Neural crest cell (in vitro differentiated cells): ENCODE measurements around the gene GRAMD4. TPM values are rescaled to one million over a fixed set of nuclear protein-coding genes. Genes with fewer than 3 reads are reported as not detected.

ENCODE experiments used
- DNase-seq: peaks from one replicate; pipeline ENCODE4 v3.0.0; 2021; ENCODE audit warnings: low read depth, mixed read lengths, low spot score
- H3K27ac Mint-ChIP-seq: one replicate; pipeline ENCODE4 v1.8.0; 2021; ENCODE audit warnings: mild to moderate bottlenecking, mixed read lengths; ENCODE audit not compliant: unreplicated experiment
- H3K27me3 Mint-ChIP-seq: 2 replicates; pipeline ENCODE4 v1.8.0; 2021; ENCODE audit warnings: low read depth, mild to moderate bottlenecking, mixed read lengths
- H3K36me3 Mint-ChIP-seq: 2 replicates; pipeline ENCODE4 v1.8.0; 2021; ENCODE audit warnings: low read depth, mild to moderate bottlenecking, mixed read lengths
- H3K4me1 Mint-ChIP-seq: 2 replicates; pipeline ENCODE4 v1.8.0; 2021; ENCODE audit warnings: mixed read lengths
- H3K4me3 Mint-ChIP-seq: one replicate; pipeline ENCODE4 v1.8.0; 2021; ENCODE audit warnings: mild to moderate bottlenecking, mixed read lengths
- H3K9me3 Mint-ChIP-seq: 2 replicates; pipeline ENCODE4 v1.8.0; 2021; ENCODE audit warnings: mixed read lengths
- total RNA-seq: library from RNA; stranded (reverse); gene quantifications from 2 replicates; pipeline ENCODE4 v1.2.1, GENCODE V29; 2021
- TF ChIP-seq, protein P1 (sequence below): fragments of 200-600 bp; sonication (generic); conservative IDR thresholded peaks from 2 replicates; pipeline ENCODE4 v1.5.0; 2021; ENCODE audit warnings: antibody characterized with exemption, mild to moderate bottlenecking

The GRAMD4 gene
- total RNA-seq, 1 donor from 2014 or later = 34.1 TPM

DNA sequence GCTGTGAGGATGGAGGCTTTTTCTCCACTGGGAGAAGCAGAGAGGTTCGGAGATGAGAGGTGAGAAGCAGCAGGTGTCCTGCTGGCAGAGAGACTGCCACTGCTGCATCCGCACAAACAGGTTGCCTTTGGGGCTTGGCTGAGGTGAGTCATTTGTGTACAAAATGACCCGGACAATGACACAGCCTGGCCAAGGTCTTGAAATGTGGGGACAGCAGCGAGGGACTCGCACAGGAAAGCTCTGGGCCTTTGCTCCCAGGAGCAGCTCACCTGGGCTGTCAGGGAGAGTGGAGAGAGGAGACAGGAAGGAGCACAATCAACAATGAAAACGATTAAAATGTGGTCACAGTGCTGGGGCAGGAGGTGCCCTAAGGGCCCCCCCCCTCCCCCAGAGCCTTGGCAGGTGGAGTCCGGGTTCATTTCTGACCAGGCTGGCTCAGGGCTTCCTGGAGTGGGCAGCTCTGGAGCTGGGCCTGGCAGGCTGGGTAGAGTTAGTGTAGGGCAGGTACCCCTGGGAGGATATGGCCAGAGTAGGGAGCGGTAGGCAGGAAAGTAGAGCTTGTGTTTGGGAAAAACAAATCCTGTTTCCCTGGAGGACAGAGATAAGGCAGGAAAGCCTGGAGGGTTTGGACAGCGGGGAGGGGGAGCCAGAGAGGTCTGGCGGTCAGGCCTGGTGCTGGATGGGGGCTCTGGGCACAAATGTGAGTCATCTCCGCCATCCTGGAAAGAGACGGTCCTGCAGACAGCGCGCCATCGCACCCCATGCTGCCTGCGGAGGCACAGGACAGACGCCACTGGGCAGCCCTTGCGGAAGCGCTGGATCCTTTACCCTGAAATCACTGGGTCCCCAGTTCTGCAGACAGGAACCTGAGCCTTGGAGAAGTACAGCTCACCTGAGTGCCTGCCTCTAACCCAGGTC lies 44.9 kb upstream of the GRAMD4 start:
- Mint-ChIP-seq H3K4me1 (peaks cover 23% of the 10 kb centered on the region), H3K27ac (no peak overlapping the region), H3K36me3 (no peaks in the 10 kb centered on the region), H3K4me3 (peak overlapping the region; percentile 79), H3K27me3 (peaks cover 19% of the 10 kb centered on the region), H3K9me3 (no peaks in the 10 kb centered on the region)
- DNase-seq = no peak
- TF ChIP-seq, protein P1, sequence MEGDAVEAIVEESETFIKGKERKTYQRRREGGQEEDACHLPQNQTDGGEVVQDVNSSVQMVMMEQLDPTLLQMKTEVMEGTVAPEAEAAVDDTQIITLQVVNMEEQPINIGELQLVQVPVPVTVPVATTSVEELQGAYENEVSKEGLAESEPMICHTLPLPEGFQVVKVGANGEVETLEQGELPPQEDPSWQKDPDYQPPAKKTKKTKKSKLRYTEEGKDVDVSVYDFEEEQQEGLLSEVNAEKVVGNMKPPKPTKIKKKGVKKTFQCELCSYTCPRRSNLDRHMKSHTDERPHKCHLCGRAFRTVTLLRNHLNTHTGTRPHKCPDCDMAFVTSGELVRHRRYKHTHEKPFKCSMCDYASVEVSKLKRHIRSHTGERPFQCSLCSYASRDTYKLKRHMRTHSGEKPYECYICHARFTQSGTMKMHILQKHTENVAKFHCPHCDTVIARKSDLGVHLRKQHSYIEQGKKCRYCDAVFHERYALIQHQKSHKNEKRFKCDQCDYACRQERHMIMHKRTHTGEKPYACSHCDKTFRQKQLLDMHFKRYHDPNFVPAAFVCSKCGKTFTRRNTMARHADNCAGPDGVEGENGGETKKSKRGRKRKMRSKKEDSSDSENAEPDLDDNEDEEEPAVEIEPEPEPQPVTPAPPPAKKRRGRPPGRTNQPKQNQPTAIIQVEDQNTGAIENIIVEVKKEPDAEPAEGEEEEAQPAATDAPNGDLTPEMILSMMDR = no peak

GRCh38 chr22:46575911-46576555 lies 44.2 kb upstream of the GRAMD4 start:
- TF ChIP-seq, protein P1 = no peak
- Mint-ChIP-seq H3K36me3 (no peaks in the 10 kb centered on the region), H3K4me1 (peaks cover 23% of the 10 kb centered on the region), H3K27me3 (peaks cover 19% of the 10 kb centered on the region), H3K4me3 (peak overlapping the region; percentile 79), H3K9me3 (no peaks in the 10 kb centered on the region), H3K27ac (peak overlapping the region; percentile 35)
- no peak for DNase-seq

GRCh38 chr22:46576556-46577367 lies 43.4 kb upstream of the GRAMD4 start:
- Mint-ChIP-seq H3K27ac (no peak overlapping the region), H3K27me3 (peaks cover 19% of the 10 kb centered on the region), H3K9me3 (no peaks in the 10 kb centered on the region), H3K4me1 (peaks cover 23% of the 10 kb centered on the region), H3K4me3 (peak overlapping the region; percentile 79), H3K36me3 (no peaks in the 10 kb centered on the region)
- TF ChIP-seq, protein P1 = no peak
- no peak for DNase-seq

GRCh38 chr22:46577368-46578249 lies 42.6 kb upstream of the GRAMD4 start:
- H3K4me1 Mint-ChIP-seq = peaks cover 23% of the 10 kb centered on the region
- no peak overlapping the region for H3K27ac Mint-ChIP-seq
- TF ChIP-seq, protein P1 = no peak
- no peak for DNase-seq
- no peaks in the 10 kb centered on the region for H3K36me3 Mint-ChIP-seq
- peaks cover 19% of the 10 kb centered on the region for H3K27me3 Mint-ChIP-seq
- H3K9me3 Mint-ChIP-seq = no peaks in the 10 kb centered on the region
- peak overlapping the region; percentile 88 for H3K4me3 Mint-ChIP-seq
